ENCODE results near the gene ARL1. TPM values are rescaled to one million over a fixed set of nuclear protein-coding genes. Genes with fewer than 3 reads are reported as not detected.

The ARL1 gene
- total and polyA plus RNA-seq, 2 of the 4 experiments (the other 2 are of a cell fraction) = 124 to 163 TPM

DNA sequence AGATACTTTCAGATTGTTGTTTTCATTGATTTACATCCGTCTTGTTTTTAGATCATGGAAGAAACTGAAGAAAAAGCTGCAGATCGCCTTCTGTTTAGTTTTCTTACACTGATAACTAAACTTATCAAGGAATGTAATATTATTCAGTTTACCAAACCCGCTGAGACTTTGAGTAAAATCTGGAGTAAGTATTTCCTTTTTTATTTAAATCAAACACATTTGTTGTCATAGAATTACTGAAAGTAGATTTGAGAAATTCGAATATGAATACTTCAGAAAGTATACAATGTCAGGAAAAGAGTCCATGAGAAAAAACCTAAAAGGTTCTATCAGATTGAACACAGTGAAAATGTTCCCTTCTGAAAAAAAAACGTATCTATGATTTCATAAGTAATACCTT is 32.0 kb downstream of the ARL1 start:
- Histone ChIP-seq H4K91ac (ENCODE audit: insufficient read depth, low read depth, low read length) (no peak overlapping the region), H3K9me3 (ENCODE audit: control insufficient read depth, insufficient read depth, low read length) (no peaks in the 10 kb centered on the region), H3K79me1 (ENCODE audit: low read depth in 1 of 2, low read length in 2 of 2) (no peaks in the 10 kb centered on the region; a peak in 1 of 4 replicates), H3K4me2 (ENCODE audit: low read depth, low read length) (no peak overlapping the region), H3K27ac (ENCODE audit: insufficient read depth, low read length) (no peak overlapping the region), H2AK5ac (ENCODE audit: low read depth, low read length) (no peak overlapping the region), H3K4me3 (ENCODE audit: insufficient read depth, low read depth, low read length) (no peak overlapping the region), H2BK20ac (ENCODE audit: low read depth, low read length) (no peak overlapping the region), H4K5ac (ENCODE audit: low read depth, low read length) (no peak overlapping the region), H3K36me3 (ENCODE audit: control insufficient read depth, insufficient read depth, low read length) (peaks cover 29% of the 10 kb centered on the region), H3K4ac (ENCODE audit: low read depth, low read length) (no peak overlapping the region), H4K20me1 (ENCODE audit: insufficient read depth, low read length) (no peaks in the 10 kb centered on the region), H3K18ac (ENCODE audit: low read depth, low read length) (no peak overlapping the region), H2AFZ (replicated peaks; ENCODE audit: low read length, poor library complexity) (no peak overlapping the region), H4K8ac (ENCODE audit: low read depth in 2 of 2, low read length in 2 of 2) (no peak overlapping the region), H2BK120ac (ENCODE audit: low read depth, low read length) (no peak overlapping the region), H3K23ac (ENCODE audit: low read depth, low read length) (no peak overlapping the region), H3K9me1 (ENCODE audit: insufficient read depth, low read length) (0 out of 2 replicates have a peak, but pooled peaks cover 2% of the 10 kb centered on the region), H3K14ac (replicated peaks; ENCODE audit: low read depth, low read length) (no peak overlapping the region), H2AK9ac (replicated peaks; ENCODE audit: low read depth, low read length, poor library complexity) (no peak overlapping the region), H3K56ac (ENCODE audit: extremely low read depth, insufficient read depth, low read length) (no peak overlapping the region), H3K4me1 (ENCODE audit: control insufficient read depth, insufficient read depth, low read length) (no peaks in the 10 kb centered on the region), H3K9ac (ENCODE audit: low read depth, low read length) (no peak overlapping the region), H2BK5ac (ENCODE audit: low read depth, low read length, poor library complexity, severe bottlenecking) (no peak overlapping the region), H3K27me3 (ENCODE audit: control insufficient read depth, insufficient read depth, low read length) (no peaks in the 10 kb centered on the region), H2BK15ac (ENCODE audit: low read depth, low read length) (no peak overlapping the region)
- ChIA-PET CTCF (no interaction called here), POLR2A (ENCODE audit: unreplicated experiment) (no interaction called here)
- no peak for DNase-seq
- no peak for ATAC-seq (ENCODE audit: low read depth)
- dilution Hi-C loops (cut with HindIII; ENCODE audit: low sequenced_read_pairs, unreplicated experiment) = no loop called here
- in situ Hi-C loops (cut with MboI; ENCODE audit: low sequenced_read_pairs) = no loop called here
- no peak for TF ChIP-seq CHD1 (IDR thresholded peaks at IDR 0.05; ENCODE audit: low read depth, low read length)
- TF ChIP-seq MXI1 (IDR thresholded peaks at IDR 0.05; ENCODE audit: borderline replicate concordance, low read depth, low read length) = no peak
- TF ChIP-seq CEBPB (IDR thresholded peaks at IDR 0.05; ENCODE audit: low read depth, low read length) = no peak
- TF ChIP-seq MAFK (IDR thresholded peaks at IDR 0.05; ENCODE audit: low read depth, low read length) = no peak
- no peak for TF ChIP-seq ELK1 (IDR thresholded peaks at IDR 0.05; ENCODE audit: borderline replicate concordance, low read depth, low read length)
- TF ChIP-seq, protein P1, sequence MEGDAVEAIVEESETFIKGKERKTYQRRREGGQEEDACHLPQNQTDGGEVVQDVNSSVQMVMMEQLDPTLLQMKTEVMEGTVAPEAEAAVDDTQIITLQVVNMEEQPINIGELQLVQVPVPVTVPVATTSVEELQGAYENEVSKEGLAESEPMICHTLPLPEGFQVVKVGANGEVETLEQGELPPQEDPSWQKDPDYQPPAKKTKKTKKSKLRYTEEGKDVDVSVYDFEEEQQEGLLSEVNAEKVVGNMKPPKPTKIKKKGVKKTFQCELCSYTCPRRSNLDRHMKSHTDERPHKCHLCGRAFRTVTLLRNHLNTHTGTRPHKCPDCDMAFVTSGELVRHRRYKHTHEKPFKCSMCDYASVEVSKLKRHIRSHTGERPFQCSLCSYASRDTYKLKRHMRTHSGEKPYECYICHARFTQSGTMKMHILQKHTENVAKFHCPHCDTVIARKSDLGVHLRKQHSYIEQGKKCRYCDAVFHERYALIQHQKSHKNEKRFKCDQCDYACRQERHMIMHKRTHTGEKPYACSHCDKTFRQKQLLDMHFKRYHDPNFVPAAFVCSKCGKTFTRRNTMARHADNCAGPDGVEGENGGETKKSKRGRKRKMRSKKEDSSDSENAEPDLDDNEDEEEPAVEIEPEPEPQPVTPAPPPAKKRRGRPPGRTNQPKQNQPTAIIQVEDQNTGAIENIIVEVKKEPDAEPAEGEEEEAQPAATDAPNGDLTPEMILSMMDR (conservative IDR thresholded peaks at IDR 0.05; ENCODE audit: low read depth, low read length) = no peak
- TF ChIP-seq RAD21 (IDR thresholded peaks at IDR 0.05; ENCODE audit: low read length) = no peak
- no peak for TF ChIP-seq SMC3 (IDR thresholded peaks at IDR 0.05; ENCODE audit: low read depth, low read length)
- no peak for TF ChIP-seq FOS (IDR thresholded peaks at IDR 0.05; ENCODE audit: low read depth, low read length)
- TF ChIP-seq RCOR1 (IDR thresholded peaks at IDR 0.05; ENCODE audit: insufficient replicate concordance, low read length) = no peak
- TF ChIP-seq, protein P2, sequence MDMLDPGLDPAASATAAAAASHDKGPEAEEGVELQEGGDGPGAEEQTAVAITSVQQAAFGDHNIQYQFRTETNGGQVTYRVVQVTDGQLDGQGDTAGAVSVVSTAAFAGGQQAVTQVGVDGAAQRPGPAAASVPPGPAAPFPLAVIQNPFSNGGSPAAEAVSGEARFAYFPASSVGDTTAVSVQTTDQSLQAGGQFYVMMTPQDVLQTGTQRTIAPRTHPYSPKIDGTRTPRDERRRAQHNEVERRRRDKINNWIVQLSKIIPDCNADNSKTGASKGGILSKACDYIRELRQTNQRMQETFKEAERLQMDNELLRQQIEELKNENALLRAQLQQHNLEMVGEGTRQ (IDR thresholded peaks at IDR 0.05; ENCODE audit: low read depth, low read length) = no peak
- no peak for TF ChIP-seq NFE2L2 (IDR thresholded peaks at IDR 0.05; ENCODE audit: low read depth, low read length)
- TF ChIP-seq POLR2A (IDR thresholded peaks at IDR 0.05; ENCODE audit: low read depth, low read length) = no peak
- TF ChIP-seq RFX5 (IDR thresholded peaks at IDR 0.05; ENCODE audit: low read depth, low read length) = no peak
- TF ChIP-seq MAZ (IDR thresholded peaks at IDR 0.05; ENCODE audit: borderline replicate concordance, low read depth, low read length) = no peak
- TF ChIP-seq BHLHE40 (IDR thresholded peaks at IDR 0.05; ENCODE audit: low read depth, low read length) = no peak
- BruUV-seq (replicated peaks) = no TSS peak
- no CpG with 5 or more reads among the region's 5 CpGs for whole genome bisulfite sequencing, 2 experiments (ENCODE audit: extremely low coverage in 2 of 2, insufficient read length in 1 of 2)
- intact Hi-C loops (cut with micrococcal nuclease) = no loop called here
